Gastrocnemius medialis (tissue), 4 donors: ENCODE measurements around the gene GUCY1A1. TPM values are rescaled to one million over a fixed set of nuclear protein-coding genes. Genes with fewer than 3 reads are reported as not detected.

ENCODE experiments used
- ATAC-seq, 2 donors: fragments of 150-250 bp; one replicate each; pipeline ENCODE4 v1.9.1; 2016
- DNase-seq, 2 donors: peaks; one replicate each; pipeline ENCODE4 v3.0.0-alpha.2; 2019
- H3K27ac ChIP-seq, 4 donors: fragments of 200-600 bp; sonication (generic); 1 replicate in 1 of 4; 2 replicates in 3 of 4; pipeline ENCODE4 v1.5.1; 2016 to 2018; ENCODE audit warnings: mild to moderate bottlenecking in 2 of 4, moderate library complexity in 1 of 4
- H3K27me3 ChIP-seq, 3 donors: fragments of 200-600 bp; sonication (generic) in 2 of 3; 1 replicate in 1 of 3; 2 replicates in 2 of 3; pipeline versions ENCODE4 v1.5.1 to v1.6.0; 2016 to 2019; ENCODE audit warnings: mild to moderate bottlenecking in 1 of 3, moderate library complexity in 1 of 3
- H3K36me3 ChIP-seq, 2 donors: fragments of 200-600 bp; sonication (generic) in 1 of 2; one replicate each; pipeline ENCODE4 v1.5.1; 2017 to 2018
- H3K4me1 ChIP-seq, 2 donors: fragments of 200-600 bp; sonication (generic) in 1 of 2; one replicate each; pipeline ENCODE4 v1.5.1; 2016 to 2017; ENCODE audit warnings: mild to moderate bottlenecking in 2 of 2
- H3K4me3 ChIP-seq, 4 donors: fragments of 200-600 bp; sonication (generic) in 3 of 4; 1 replicate in 1 of 4; 2 replicates in 3 of 4; pipeline ENCODE4 v1.5.1; 2016 to 2019; ENCODE audit warnings: mild to moderate bottlenecking in 2 of 4
- H3K9me3 ChIP-seq, 3 donors: fragments of 200-600 bp; sonication (generic) in 2 of 3; 1 replicate in 1 of 3; 2 replicates in 2 of 3; pipeline ENCODE4 v1.5.1; 2016 to 2019
- CTCF ChIP-seq, 5 experiments: fragments of 450-650 bp in 3 of 5; fragments of 200-600 bp in 2 of 5; sonication (generic) in 2 of 5; IDR thresholded peaks in 4 of 5; conservative IDR thresholded peaks in 1 of 5; 1 replicate in 4 of 5; 2 replicates in 1 of 5; pipeline ENCODE4 v1.5.1; 2016 to 2019; ENCODE audit warnings: antibody characterized with exemption in 5 of 5, mild to moderate bottlenecking in 3 of 5, moderate library complexity in 3 of 5
- POLR2A ChIP-seq, 2 donors: fragments of 450-650 bp; IDR thresholded peaks; one replicate each; pipeline ENCODE4 v1.6.1; 2017; ENCODE audit warnings: antibody characterized with exemption in 2 of 2, mild to moderate bottlenecking in 2 of 2, moderate library complexity in 2 of 2
- in situ Hi-C, 4 donors: fragments of 200-750 bp; cut with MboI; loops; one replicate each; pipeline versions ENCODE4 v1.15.0 to v1.8.0; 2017; ENCODE audit warnings: low sequenced_read_pairs in 4 of 4
- intact Hi-C: fragments of 100-400 bp; cut with DNase I; formaldehyde crosslinking; loops from one replicate; pipeline ENCODE4 v1.15.1; 2023; ENCODE audit warnings: low total_unique reads
- total RNA-seq, 4 donors: library from RNA; depleted of rRNA; stranded (reverse); fragments of >200 nt; gene quantifications; one replicate each; pipeline versions ENCODE4 v1.1.0 to v1.2.3, GENCODE V29; 2016

Gene GUCY1A1
- total RNA-seq, 4 donors from 2014 or later: 5.8 to 15.5 (median 9.6) TPM

- Histone ChIP-seq H3K27me3 (no peaks in the 10 kb centered on the region), H3K4me1 (no peaks in the 10 kb centered on the region), H3K27ac (peak overlapping the region in 1 of 4 donors; percentile 3), H3K36me3 (no peaks in the 10 kb centered on the region), H3K9me3 (no peaks in the 10 kb centered on the region), H3K4me3 (no peak overlapping the region)
- intact Hi-C loops (no loop called here), in situ Hi-C loops (no loop called here)
- DNase-seq (no peak), ATAC-seq (no peak)
- TF ChIP-seq CTCF (IDR thresholded peaks at IDR 0.05 in 4 of 5, conservative IDR thresholded peaks at IDR 0.05 in 1 of 5): no peak
- TF ChIP-seq POLR2A (IDR thresholded peaks at IDR 0.05): no peak
Measured at GRCh38 chr4:155684892-155685541, 18.4 kb downstream of the GUCY1A1 start.

- no peak overlapping the region for H3K27ac ChIP-seq
- intact Hi-C loops (no loop called here), in situ Hi-C loops (no loop called here)
- H3K27me3 ChIP-seq: no peaks in the 10 kb centered on the region
- no peak for ATAC-seq
- no peak for TF ChIP-seq POLR2A (IDR thresholded peaks at IDR 0.05)
- TF ChIP-seq CTCF (IDR thresholded peaks at IDR 0.05 in 4 of 5, conservative IDR thresholded peaks at IDR 0.05 in 1 of 5): no peak
- H3K36me3 ChIP-seq: no peaks in the 10 kb centered on the region
- no peaks in the 10 kb centered on the region for H3K9me3 ChIP-seq
- no peak overlapping the region for H3K4me3 ChIP-seq
- no peaks in the 10 kb centered on the region for H3K4me1 ChIP-seq
- DNase-seq: no peak
Measured at GRCh38 chr4:155687380-155687982, 20.8 kb downstream of the GUCY1A1 start.

- Histone ChIP-seq H3K27me3 (no peaks in the 10 kb centered on the region), H3K9me3 (no peaks in the 10 kb centered on the region), H3K27ac (peak overlapping the region in 1 of 4 donors; percentile 24), H3K36me3 (no peaks in the 10 kb centered on the region), H3K4me1 (no peaks in the 10 kb centered on the region), H3K4me3 (no peak overlapping the region)
- in situ Hi-C loops: no loop called here
- DNase-seq (no peak), ATAC-seq (no peak)
- TF ChIP-seq CTCF (IDR thresholded peaks at IDR 0.05 in 4 of 5, conservative IDR thresholded peaks at IDR 0.05 in 1 of 5): no peak
- no peak for TF ChIP-seq POLR2A (IDR thresholded peaks at IDR 0.05)
- intact Hi-C loops: no loop called here
Measured at GRCh38 chr4:155688211-155688610, 21.6 kb downstream of the GUCY1A1 start.

- in situ Hi-C loops: no loop called here
- ATAC-seq: no peak
- Histone ChIP-seq H3K9me3 (no peaks in the 10 kb centered on the region), H3K27ac (peak overlapping the region in 2 of 4 donors; percentile 11 to 24), H3K4me3 (no peak overlapping the region), H3K36me3 (no peaks in the 10 kb centered on the region), H3K4me1 (no peaks in the 10 kb centered on the region), H3K27me3 (no peaks in the 10 kb centered on the region)
- TF ChIP-seq POLR2A (IDR thresholded peaks at IDR 0.05) (no peak), CTCF (IDR thresholded peaks at IDR 0.05 in 4 of 5, conservative IDR thresholded peaks at IDR 0.05 in 1 of 5) (no peak)
- intact Hi-C loops: no loop called here
- DNase-seq: no peak
Measured at GRCh38 chr4:155688860-155689259, 22.2 kb downstream of the GUCY1A1 start.
